ENCODE measurements around the gene STX1A.

DNA sequence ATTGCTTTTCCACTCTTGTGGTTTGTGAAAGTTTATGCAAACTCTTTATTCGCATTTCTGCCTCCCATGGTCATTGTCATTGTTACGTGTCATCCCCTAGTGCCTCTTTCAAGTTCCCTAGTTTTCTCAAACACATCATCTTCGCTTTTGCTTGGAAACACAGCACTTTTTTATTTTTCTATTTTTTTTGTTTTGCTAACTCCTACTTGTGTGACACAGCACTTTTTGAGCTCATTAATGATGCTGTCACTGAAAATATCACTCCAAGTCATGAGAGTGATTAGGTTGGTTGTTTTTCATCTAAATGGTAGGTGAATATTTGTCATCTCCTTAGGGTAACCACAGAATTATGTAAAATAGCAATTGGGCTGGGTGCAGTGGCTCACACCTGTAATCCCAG, 8.5 kb upstream of the STX1A start:
- TF ChIP-seq, protein P1, sequence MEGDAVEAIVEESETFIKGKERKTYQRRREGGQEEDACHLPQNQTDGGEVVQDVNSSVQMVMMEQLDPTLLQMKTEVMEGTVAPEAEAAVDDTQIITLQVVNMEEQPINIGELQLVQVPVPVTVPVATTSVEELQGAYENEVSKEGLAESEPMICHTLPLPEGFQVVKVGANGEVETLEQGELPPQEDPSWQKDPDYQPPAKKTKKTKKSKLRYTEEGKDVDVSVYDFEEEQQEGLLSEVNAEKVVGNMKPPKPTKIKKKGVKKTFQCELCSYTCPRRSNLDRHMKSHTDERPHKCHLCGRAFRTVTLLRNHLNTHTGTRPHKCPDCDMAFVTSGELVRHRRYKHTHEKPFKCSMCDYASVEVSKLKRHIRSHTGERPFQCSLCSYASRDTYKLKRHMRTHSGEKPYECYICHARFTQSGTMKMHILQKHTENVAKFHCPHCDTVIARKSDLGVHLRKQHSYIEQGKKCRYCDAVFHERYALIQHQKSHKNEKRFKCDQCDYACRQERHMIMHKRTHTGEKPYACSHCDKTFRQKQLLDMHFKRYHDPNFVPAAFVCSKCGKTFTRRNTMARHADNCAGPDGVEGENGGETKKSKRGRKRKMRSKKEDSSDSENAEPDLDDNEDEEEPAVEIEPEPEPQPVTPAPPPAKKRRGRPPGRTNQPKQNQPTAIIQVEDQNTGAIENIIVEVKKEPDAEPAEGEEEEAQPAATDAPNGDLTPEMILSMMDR (IDR thresholded peaks at IDR 0.05) = no peak
- no peak for TF ChIP-seq POLR2A (IDR thresholded peaks at IDR 0.05)
